Measurements from ENCODE around the gene C6orf15.

C6orf15 gene

DNA sequence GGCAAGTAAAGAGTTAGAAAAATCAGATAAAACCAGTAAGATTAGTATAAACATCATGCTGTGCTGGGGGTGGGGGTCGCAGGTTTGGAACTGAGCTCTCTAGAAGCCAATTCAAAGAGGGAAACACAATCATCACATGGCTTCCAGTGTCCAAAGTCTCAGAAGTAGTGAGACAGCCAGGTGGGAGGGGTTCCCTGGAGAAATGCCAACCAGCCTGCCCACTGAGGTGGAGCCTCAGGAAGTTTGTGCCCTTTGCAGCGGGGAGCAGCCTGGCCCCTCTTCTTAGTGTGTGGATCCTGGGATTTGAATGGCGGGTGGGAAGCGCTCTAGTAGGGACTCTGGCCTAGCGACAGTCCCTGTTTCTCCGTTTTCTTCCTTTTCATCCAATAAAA is 21.4 kb downstream of the C6orf15 start:
- TF ChIP-seq, protein P1, sequence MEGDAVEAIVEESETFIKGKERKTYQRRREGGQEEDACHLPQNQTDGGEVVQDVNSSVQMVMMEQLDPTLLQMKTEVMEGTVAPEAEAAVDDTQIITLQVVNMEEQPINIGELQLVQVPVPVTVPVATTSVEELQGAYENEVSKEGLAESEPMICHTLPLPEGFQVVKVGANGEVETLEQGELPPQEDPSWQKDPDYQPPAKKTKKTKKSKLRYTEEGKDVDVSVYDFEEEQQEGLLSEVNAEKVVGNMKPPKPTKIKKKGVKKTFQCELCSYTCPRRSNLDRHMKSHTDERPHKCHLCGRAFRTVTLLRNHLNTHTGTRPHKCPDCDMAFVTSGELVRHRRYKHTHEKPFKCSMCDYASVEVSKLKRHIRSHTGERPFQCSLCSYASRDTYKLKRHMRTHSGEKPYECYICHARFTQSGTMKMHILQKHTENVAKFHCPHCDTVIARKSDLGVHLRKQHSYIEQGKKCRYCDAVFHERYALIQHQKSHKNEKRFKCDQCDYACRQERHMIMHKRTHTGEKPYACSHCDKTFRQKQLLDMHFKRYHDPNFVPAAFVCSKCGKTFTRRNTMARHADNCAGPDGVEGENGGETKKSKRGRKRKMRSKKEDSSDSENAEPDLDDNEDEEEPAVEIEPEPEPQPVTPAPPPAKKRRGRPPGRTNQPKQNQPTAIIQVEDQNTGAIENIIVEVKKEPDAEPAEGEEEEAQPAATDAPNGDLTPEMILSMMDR (IDR thresholded peaks at IDR 0.05; ENCODE audit: borderline replicate concordance, control extremely low read depth, extremely low read depth, insufficient read depth, missing control alignments), result no peak
- in situ Hi-C loops (cut with MboI; ENCODE audit: low sequenced_read_pairs, unreplicated experiment), result no loop called here
- no peak for DNase-seq (ENCODE audit: low spot score)

DNA sequence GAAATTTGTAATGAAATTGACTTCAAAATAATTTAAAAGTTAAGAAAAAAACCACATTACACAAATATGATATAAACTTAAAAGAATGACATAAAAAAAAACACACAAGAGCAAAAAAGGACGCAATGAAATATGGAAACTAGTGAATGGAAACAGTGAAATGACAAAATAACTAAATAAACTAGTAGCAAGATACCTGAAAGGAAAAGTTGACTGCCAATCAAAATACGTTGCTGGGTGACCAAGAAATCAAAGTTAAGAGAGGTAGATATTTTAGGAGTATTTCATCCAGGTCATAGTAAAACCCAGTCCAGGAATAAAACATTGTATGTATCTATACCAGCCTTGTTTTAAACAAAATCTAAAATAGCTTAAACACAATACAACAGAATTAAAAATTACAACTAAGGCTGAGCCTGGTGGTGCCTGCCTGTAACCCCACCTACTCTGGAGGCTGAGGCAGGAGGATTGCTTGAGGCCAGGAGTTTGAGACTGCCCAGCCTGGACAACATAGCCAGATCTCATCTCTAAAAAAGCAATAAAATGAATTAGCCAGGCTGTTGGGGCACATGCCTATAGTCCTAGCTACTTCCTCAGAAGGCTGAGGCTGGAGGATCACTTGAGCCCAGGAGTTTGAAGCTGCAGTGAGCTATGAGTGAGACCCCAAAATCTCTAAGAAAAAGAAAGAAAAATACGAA is 22.0 kb downstream of the C6orf15 start:
- in situ Hi-C loops (cut with MboI; ENCODE audit: low sequenced_read_pairs, unreplicated experiment), result no loop called here
- TF ChIP-seq, protein P1 (IDR thresholded peaks at IDR 0.05; ENCODE audit: borderline replicate concordance, control extremely low read depth, extremely low read depth, insufficient read depth, missing control alignments), result no peak
- no peak for DNase-seq (ENCODE audit: low spot score)

DNA sequence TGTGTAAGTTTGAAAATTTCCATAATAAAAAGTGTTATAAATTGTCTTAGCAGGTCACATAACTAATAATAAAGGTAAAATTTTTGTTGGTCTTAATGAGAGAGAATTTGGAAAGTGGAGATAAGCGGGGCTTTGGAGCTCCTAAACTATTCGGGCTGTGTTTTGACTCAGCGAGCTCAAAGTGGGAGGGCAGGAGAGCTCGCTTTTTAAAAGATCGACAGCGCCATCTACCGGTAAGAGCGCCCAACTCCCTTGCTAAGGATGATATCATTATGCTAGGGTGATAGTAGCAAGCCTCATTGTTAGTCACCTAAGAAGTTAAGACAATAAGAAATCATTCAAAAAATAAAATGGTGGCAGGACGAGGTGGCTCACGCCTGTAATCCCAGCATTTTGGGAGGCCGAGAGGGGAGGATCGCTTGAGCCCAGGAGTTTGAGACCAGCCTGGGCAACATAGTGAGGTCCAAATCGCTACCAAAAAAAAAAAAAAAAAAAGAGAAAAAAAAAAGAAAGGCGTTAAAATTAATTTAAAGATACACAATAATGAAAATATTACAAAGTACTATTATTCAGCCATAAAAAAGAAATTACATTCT is 24.8 kb downstream of the C6orf15 start:
- DNase-seq (ENCODE audit: low spot score), result peak; percentile 85
- in situ Hi-C loops (cut with MboI; ENCODE audit: low sequenced_read_pairs, unreplicated experiment), result no loop called here
- TF ChIP-seq, protein P1 (IDR thresholded peaks at IDR 0.05; ENCODE audit: borderline replicate concordance, control extremely low read depth, extremely low read depth, insufficient read depth, missing control alignments), result peak; percentile 85

DNA sequence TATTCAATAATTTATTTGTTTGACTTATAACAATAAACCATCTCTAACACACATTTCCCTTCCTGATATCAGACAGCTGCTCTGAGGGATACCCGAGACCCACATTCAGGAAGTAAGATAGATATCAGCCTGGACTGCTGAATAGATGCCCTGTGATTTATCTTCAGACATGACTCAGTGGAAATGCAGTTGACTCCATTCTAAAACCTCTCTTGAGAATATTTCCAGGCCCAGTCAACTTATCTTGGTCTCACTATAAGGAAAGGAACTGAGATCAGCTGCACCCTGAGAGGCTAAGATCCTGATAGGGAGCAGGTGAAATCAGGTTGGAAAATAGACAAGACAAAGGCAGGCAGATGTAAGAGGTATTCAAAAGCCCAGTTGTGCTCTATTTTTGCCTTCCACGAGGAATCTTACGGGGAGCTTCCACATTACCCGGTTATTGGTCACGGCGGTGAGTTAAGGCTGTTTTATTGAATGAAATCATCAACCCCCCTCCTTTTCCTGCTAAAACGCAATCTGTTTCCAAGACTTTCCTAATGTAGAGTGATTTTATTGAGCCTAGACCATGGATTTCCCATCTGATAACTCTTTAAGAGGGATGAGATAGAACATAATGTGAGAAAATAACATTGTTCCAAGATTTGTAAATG is 25.5 kb downstream of the C6orf15 start:
- in situ Hi-C loops (cut with MboI; ENCODE audit: low sequenced_read_pairs, unreplicated experiment), result no loop called here
- no peak for DNase-seq (ENCODE audit: low spot score)
- TF ChIP-seq, protein P1 (IDR thresholded peaks at IDR 0.05; ENCODE audit: borderline replicate concordance, control extremely low read depth, extremely low read depth, insufficient read depth, missing control alignments), result no peak

DNA sequence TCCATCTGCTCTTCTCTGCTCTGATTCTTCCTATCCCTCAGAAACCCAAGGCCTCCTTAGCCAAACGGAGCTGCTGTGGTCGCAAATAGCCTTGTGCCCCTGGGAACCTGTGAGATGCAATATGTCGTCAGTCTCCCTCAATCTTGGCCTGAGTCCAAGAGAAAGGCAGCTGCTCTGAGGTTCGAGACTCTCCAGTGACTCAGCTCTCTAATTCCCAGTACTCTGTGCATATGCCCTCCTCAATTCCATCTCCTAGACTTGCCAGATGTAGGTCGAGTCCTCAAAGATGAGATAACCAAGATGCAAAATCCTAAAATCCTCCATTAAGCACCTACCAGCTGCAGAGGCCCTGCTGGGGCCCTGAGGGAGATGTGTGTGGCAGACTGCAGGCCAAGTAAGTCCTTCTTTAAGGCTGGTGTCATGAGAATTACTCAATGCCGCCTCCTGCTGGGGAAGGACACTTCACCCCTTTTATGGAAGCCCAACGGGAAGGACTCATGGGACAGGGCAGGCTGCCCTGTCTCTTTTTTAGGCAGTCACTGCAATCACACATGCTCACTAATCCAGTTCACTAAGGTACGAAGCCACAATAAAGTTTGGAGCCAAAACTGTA is 28.5 kb downstream of the C6orf15 start:
- peak; percentile 41 for DNase-seq (ENCODE audit: low spot score)
- TF ChIP-seq, protein P1 (IDR thresholded peaks at IDR 0.05; ENCODE audit: borderline replicate concordance, control extremely low read depth, extremely low read depth, insufficient read depth, missing control alignments), result peak; percentile 41
- in situ Hi-C loops (cut with MboI; ENCODE audit: low sequenced_read_pairs, unreplicated experiment), result no loop called here

DNA sequence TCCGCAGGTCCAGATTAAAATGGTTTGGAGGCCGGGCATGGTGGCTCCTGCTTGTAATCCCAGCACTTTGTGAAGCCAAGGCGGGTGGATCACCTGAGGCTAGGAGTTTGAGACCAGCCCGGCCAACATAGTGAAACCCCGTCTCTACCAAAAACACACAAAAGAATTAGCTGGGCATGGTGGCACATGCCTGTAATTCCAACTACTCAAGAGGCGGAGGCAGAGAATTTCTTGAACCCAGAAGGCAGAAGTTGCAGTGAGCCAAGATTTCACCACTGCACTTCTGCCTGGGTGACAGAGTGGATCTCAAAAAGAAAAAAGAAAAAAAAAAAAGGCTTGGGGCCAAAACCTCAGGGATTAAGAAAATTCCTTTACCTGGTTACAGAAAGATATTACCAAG is 30.5 kb downstream of the C6orf15 start:
- in situ Hi-C loops (cut with MboI; ENCODE audit: low sequenced_read_pairs, unreplicated experiment), result no loop called here
- DNase-seq (ENCODE audit: low spot score), result no peak
- TF ChIP-seq, protein P1 (IDR thresholded peaks at IDR 0.05; ENCODE audit: borderline replicate concordance, control extremely low read depth, extremely low read depth, insufficient read depth, missing control alignments), result no peak

All from GM13976 (cell line).